Activated naive CD4-positive, alpha-beta T cell treated with anti-CD3 and anti-CD28 coated beads for 36 hours (primary cell): ENCODE data around the gene SULT4A1. TPM values are rescaled to one million over a fixed set of nuclear protein-coding genes. Genes with fewer than 3 reads are reported as not detected.

Source experiments
- CTCF ChIA-PET: fragments of 350-600 bp; sonication (Branson Sonifier 250); formaldehyde crosslinking; loops from one replicate; lab custom pipeline; 2021; ENCODE audit warnings: antibody characterized with exemption; lab: Charles Lee
- DNase-seq: peaks from one replicate; pipeline ENCODE4 v3.0.0-alpha.2; 2020
- H3K27ac Mint-ChIP-seq: one replicate; pipeline ENCODE4 v1.8.0; 2021; ENCODE audit warnings: mild to moderate bottlenecking, mixed read lengths
- H3K27me3 Mint-ChIP-seq: one replicate; pipeline ENCODE4 v1.8.0; 2021; ENCODE audit warnings: low read depth, mixed read lengths
- H3K36me3 Mint-ChIP-seq: one replicate; pipeline ENCODE4 v1.8.0; 2021; ENCODE audit warnings: low read depth, mixed read lengths
- H3K4me1 Mint-ChIP-seq: one replicate; pipeline ENCODE4 v1.8.0; 2021; ENCODE audit warnings: low read depth, mixed read lengths
- H3K4me3 Mint-ChIP-seq: one replicate; pipeline ENCODE4 v1.8.0; 2021; ENCODE audit warnings: mild to moderate bottlenecking, moderate library complexity, mixed read lengths
- H3K9me3 Mint-ChIP-seq: one replicate; pipeline ENCODE4 v1.8.0; 2021; ENCODE audit warnings: mixed read lengths
- intact Hi-C: fragments of 100-400 bp; cut with micrococcal nuclease; formaldehyde crosslinking; loops from one replicate; pipeline ENCODE4 v1.15.1; 2023
- total RNA-seq, 2 experiments: library from RNA; stranded (reverse); gene quantifications; one replicate each; pipeline ENCODE4 v1.2.3, GENCODE V29; 2021

The SULT4A1 gene
- total RNA-seq, 2 experiments from 2014 or later, result not detected

GRCh38 chr22:43837666-43838065 lies 24.6 kb downstream of the SULT4A1 start:
- H3K27me3 Mint-ChIP-seq, result peaks cover 9% of the 10 kb centered on the region
- intact Hi-C loops, result no loop called here
- no peaks in the 10 kb centered on the region for H3K4me1 Mint-ChIP-seq
- DNase-seq, result no peak
- CTCF ChIA-PET, result interaction anchor here (1.0 kb wide), 1 partner anchor 12 kb away, joined by 3 read pairs; no protein-coding TSS in a partner anchor
- no peaks in the 10 kb centered on the region for H3K36me3 Mint-ChIP-seq
- H3K27ac Mint-ChIP-seq, result no peak overlapping the region
- H3K9me3 Mint-ChIP-seq, result no peaks in the 10 kb centered on the region
- no peak overlapping the region for H3K4me3 Mint-ChIP-seq

GRCh38 chr22:43835736-43836135 lies 26.6 kb downstream of the SULT4A1 start:
- intact Hi-C loops, result no loop called here
- Mint-ChIP-seq H3K4me3 (no peak overlapping the region), H3K9me3 (no peaks in the 10 kb centered on the region), H3K4me1 (no peaks in the 10 kb centered on the region), H3K27ac (no peak overlapping the region), H3K27me3 (peaks cover 9% of the 10 kb centered on the region), H3K36me3 (no peaks in the 10 kb centered on the region)
- CTCF ChIA-PET, result interaction anchor here (0.9 kb wide), 1 partner anchor 49 kb away, joined by 3 read pairs; no protein-coding TSS in a partner anchor
- no peak for DNase-seq

GRCh38 chr22:43835166-43835565 lies 27.1 kb downstream of the SULT4A1 start:
- intact Hi-C loops, result no loop called here
- CTCF ChIA-PET, result interaction anchor here (0.9 kb wide), 1 partner anchor 50 kb away, joined by 3 read pairs; no protein-coding TSS in a partner anchor
- Mint-ChIP-seq H3K4me3 (no peak overlapping the region), H3K9me3 (no peaks in the 10 kb centered on the region), H3K27me3 (peaks cover 9% of the 10 kb centered on the region), H3K27ac (no peak overlapping the region), H3K4me1 (no peaks in the 10 kb centered on the region), H3K36me3 (no peaks in the 10 kb centered on the region)
- DNase-seq, result no peak

GRCh38 chr22:43833286-43834240 lies 28.8 kb downstream of the SULT4A1 start:
- no peaks in the 10 kb centered on the region for H3K9me3 Mint-ChIP-seq
- H3K4me1 Mint-ChIP-seq, result no peaks in the 10 kb centered on the region
- no peak overlapping the region for H3K27ac Mint-ChIP-seq
- peaks cover 9% of the 10 kb centered on the region for H3K27me3 Mint-ChIP-seq
- CTCF ChIA-PET, result no interaction called here
- H3K4me3 Mint-ChIP-seq, result no peak overlapping the region
- intact Hi-C loops, result no loop called here
- no peak for DNase-seq
- no peaks in the 10 kb centered on the region for H3K36me3 Mint-ChIP-seq

- H3K4me1 Mint-ChIP-seq, result no peaks in the 10 kb centered on the region
- H3K36me3 Mint-ChIP-seq, result no peaks in the 10 kb centered on the region
- intact Hi-C loops, result no loop called here
- no peak overlapping the region for H3K4me3 Mint-ChIP-seq
- no peaks in the 10 kb centered on the region for H3K9me3 Mint-ChIP-seq
- peaks cover 9% of the 10 kb centered on the region for H3K27me3 Mint-ChIP-seq
- H3K27ac Mint-ChIP-seq, result no peak overlapping the region
- no peak for DNase-seq
- CTCF ChIA-PET, result no interaction called here
Measured at GRCh38 chr22:43832393-43833265, 29.7 kb downstream of the SULT4A1 start.

- Mint-ChIP-seq H3K27ac (no peak overlapping the region), H3K4me3 (no peak overlapping the region), H3K9me3 (no peaks in the 10 kb centered on the region), H3K36me3 (no peaks in the 10 kb centered on the region), H3K4me1 (no peaks in the 10 kb centered on the region), H3K27me3 (peaks cover 9% of the 10 kb centered on the region)
- CTCF ChIA-PET, result no interaction called here
- DNase-seq, result no peak
- intact Hi-C loops, result no loop called here
Measured at GRCh38 chr22:43831561-43832392, 30.5 kb downstream of the SULT4A1 start.

GRCh38 chr22:43830931-43831560 lies 31.3 kb downstream of the SULT4A1 start:
- Mint-ChIP-seq H3K9me3 (no peaks in the 10 kb centered on the region), H3K27ac (no peak overlapping the region), H3K27me3 (peaks cover 9% of the 10 kb centered on the region), H3K4me3 (no peak overlapping the region), H3K36me3 (no peaks in the 10 kb centered on the region), H3K4me1 (no peaks in the 10 kb centered on the region)
- intact Hi-C loops, result no loop called here
- CTCF ChIA-PET, result no interaction called here
- DNase-seq, result no peak

GRCh38 chr22:43829904-43830851 lies 32.1 kb downstream of the SULT4A1 start:
- CTCF ChIA-PET, result no interaction called here
- no peaks in the 10 kb centered on the region for H3K4me1 Mint-ChIP-seq
- H3K27me3 Mint-ChIP-seq, result peaks cover 2% of the 10 kb centered on the region
- no peaks in the 10 kb centered on the region for H3K9me3 Mint-ChIP-seq
- no peak overlapping the region for H3K27ac Mint-ChIP-seq
- DNase-seq, result no peak
- intact Hi-C loops, result no loop called here
- no peaks in the 10 kb centered on the region for H3K36me3 Mint-ChIP-seq
- no peak overlapping the region for H3K4me3 Mint-ChIP-seq

GRCh38 chr22:43828998-43829782 lies 33.1 kb downstream of the SULT4A1 start:
- no peaks in the 10 kb centered on the region for H3K36me3 Mint-ChIP-seq
- H3K4me3 Mint-ChIP-seq, result no peak overlapping the region
- no peaks in the 10 kb centered on the region for H3K4me1 Mint-ChIP-seq
- H3K27ac Mint-ChIP-seq, result no peak overlapping the region
- CTCF ChIA-PET, result no interaction called here
- peaks cover 5% of the 10 kb centered on the region for H3K27me3 Mint-ChIP-seq
- H3K9me3 Mint-ChIP-seq, result no peaks in the 10 kb centered on the region
- DNase-seq, result no peak
- intact Hi-C loops, result no loop called here

GRCh38 chr22:43828725-43828997 lies 33.7 kb downstream of the SULT4A1 start:
- peaks cover 5% of the 10 kb centered on the region for H3K27me3 Mint-ChIP-seq
- CTCF ChIA-PET, result no interaction called here
- intact Hi-C loops, result no loop called here
- no peaks in the 10 kb centered on the region for H3K9me3 Mint-ChIP-seq
- H3K36me3 Mint-ChIP-seq, result no peaks in the 10 kb centered on the region
- no peak overlapping the region for H3K27ac Mint-ChIP-seq
- no peak overlapping the region for H3K4me3 Mint-ChIP-seq
- DNase-seq, result no peak
- H3K4me1 Mint-ChIP-seq, result no peaks in the 10 kb centered on the region
